ENCODE data around the gene CEMIP. TPM values are rescaled to one million over a fixed set of nuclear protein-coding genes. Genes with fewer than 3 reads are reported as not detected.

Gene CEMIP
- total and polyA plus RNA-seq, 2 experiments from 2014 or later, result 0.27 to 2.1 TPM

DNA sequence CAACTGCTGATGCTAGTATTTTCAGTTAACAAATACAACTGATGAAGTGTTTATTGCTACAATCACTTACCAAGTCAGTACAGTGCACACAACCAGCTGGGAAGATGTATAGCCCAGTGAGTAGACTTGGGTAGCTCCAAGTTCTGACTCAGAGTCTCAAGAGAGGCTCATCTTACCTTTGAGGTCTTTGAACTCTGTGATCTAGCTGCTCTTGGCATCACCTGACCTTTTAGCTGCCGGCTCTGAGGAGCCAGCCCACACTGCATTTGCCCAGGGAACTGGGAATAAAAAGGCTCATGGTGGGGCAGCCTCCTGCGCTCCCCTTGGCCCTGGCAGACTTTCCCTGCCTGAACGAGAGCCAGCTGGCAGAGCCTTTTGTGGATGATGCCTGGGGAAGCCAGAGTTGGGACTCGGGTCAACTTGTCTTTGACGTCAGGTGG lies 82.6 kb downstream of the CEMIP start (continued):
- no peak for TF ChIP-seq ZNF462 (CRISPR knock-in tag; IDR thresholded peaks at IDR 0.05)
- TF ChIP-seq ZNF114 (CRISPR knock-in tag; IDR thresholded peaks at IDR 0.05), result no peak
- TF ChIP-seq EZH2phosphoT487 (IDR thresholded peaks at IDR 0.05; ENCODE audit: unreplicated experiment), result no peak
- TF ChIP-seq, protein P1, sequence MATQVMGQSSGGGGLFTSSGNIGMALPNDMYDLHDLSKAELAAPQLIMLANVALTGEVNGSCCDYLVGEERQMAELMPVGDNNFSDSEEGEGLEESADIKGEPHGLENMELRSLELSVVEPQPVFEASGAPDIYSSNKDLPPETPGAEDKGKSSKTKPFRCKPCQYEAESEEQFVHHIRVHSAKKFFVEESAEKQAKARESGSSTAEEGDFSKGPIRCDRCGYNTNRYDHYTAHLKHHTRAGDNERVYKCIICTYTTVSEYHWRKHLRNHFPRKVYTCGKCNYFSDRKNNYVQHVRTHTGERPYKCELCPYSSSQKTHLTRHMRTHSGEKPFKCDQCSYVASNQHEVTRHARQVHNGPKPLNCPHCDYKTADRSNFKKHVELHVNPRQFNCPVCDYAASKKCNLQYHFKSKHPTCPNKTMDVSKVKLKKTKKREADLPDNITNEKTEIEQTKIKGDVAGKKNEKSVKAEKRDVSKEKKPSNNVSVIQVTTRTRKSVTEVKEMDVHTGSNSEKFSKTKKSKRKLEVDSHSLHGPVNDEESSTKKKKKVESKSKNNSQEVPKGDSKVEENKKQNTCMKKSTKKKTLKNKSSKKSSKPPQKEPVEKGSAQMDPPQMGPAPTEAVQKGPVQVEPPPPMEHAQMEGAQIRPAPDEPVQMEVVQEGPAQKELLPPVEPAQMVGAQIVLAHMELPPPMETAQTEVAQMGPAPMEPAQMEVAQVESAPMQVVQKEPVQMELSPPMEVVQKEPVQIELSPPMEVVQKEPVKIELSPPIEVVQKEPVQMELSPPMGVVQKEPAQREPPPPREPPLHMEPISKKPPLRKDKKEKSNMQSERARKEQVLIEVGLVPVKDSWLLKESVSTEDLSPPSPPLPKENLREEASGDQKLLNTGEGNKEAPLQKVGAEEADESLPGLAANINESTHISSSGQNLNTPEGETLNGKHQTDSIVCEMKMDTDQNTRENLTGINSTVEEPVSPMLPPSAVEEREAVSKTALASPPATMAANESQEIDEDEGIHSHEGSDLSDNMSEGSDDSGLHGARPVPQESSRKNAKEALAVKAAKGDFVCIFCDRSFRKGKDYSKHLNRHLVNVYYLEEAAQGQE (IDR thresholded peaks at IDR 0.05; ENCODE audit: unreplicated experiment), result no peak
- no peak for TF ChIP-seq EZH2 (IDR thresholded peaks at IDR 0.05; ENCODE audit: low read depth, unreplicated experiment)
- TF ChIP-seq NANOG (IDR thresholded peaks at IDR 0.05; ENCODE audit: borderline replicate concordance), result no peak
